Measurements from ENCODE around the gene OPRM1.

DNA sequence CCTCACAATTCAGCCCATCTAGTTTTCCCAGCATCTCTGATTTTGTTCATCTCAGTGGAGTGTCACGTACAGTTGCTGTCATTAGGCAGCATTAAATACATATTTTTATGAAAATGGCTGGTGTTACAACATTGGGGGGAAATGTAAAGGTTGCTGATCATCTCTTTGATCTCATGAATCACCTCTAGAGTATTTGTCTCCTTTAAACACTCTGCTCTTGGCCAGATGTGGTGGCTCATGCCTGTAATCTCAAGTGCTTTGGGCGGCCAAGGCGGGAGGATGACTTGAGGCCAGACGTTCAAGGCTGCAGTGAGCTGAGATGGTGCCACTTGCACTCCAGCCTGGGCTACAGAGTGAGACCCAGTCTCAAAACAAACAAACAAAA lies 189.5 kb downstream of the OPRM1 start:
- TF ChIP-seq, protein P1, sequence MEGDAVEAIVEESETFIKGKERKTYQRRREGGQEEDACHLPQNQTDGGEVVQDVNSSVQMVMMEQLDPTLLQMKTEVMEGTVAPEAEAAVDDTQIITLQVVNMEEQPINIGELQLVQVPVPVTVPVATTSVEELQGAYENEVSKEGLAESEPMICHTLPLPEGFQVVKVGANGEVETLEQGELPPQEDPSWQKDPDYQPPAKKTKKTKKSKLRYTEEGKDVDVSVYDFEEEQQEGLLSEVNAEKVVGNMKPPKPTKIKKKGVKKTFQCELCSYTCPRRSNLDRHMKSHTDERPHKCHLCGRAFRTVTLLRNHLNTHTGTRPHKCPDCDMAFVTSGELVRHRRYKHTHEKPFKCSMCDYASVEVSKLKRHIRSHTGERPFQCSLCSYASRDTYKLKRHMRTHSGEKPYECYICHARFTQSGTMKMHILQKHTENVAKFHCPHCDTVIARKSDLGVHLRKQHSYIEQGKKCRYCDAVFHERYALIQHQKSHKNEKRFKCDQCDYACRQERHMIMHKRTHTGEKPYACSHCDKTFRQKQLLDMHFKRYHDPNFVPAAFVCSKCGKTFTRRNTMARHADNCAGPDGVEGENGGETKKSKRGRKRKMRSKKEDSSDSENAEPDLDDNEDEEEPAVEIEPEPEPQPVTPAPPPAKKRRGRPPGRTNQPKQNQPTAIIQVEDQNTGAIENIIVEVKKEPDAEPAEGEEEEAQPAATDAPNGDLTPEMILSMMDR (IDR thresholded peaks at IDR 0.05; ENCODE audit: borderline replicate concordance, extremely low read depth, low read length, poor library complexity, severe bottlenecking) = no peak
- TF ChIP-seq EZH2 (IDR thresholded peaks at IDR 0.05; ENCODE audit: borderline replicate concordance, low read depth, low read length, severe bottlenecking) = no peak
